ENCODE measurements around the gene C3orf80. TPM values are rescaled to one million over a fixed set of nuclear protein-coding genes. Genes with fewer than 3 reads are reported as not detected.

Gene C3orf80
- total RNA-seq, 2 donors from 2014 or later = 0.28 TPM; not detected in 1

- H3K27me3 ChIP-seq = no peaks in the 10 kb centered on the region
- H3K4me1 ChIP-seq = no peaks in the 10 kb centered on the region
- H3K36me3 ChIP-seq = no peaks in the 10 kb centered on the region
- no peak overlapping the region for H3K4me3 ChIP-seq
- H3K9me3 ChIP-seq = no peaks in the 10 kb centered on the region
- TF ChIP-seq CTCF (IDR thresholded peaks at IDR 0.05) = no peak
- H3K27ac ChIP-seq = no peak overlapping the region
- no peak for DNase-seq (ENCODE audit: low spot score)
Measured at GRCh38 chr3:160205606-160206005, 19.6 kb upstream of the C3orf80 start.

- no peaks in the 10 kb centered on the region for H3K9me3 ChIP-seq
Measured at GRCh38 chr3:160210341-160210740, 14.9 kb upstream of the C3orf80 start.

GRCh38 chr3:160210799-160211221 lies 14.4 kb upstream of the C3orf80 start:
- Histone ChIP-seq H3K36me3 (no peaks in the 10 kb centered on the region), H3K27ac (no peak overlapping the region), H3K4me1 (no peaks in the 10 kb centered on the region), H3K27me3 (no peaks in the 10 kb centered on the region), H3K4me3 (no peak overlapping the region), H3K9me3 (no peaks in the 10 kb centered on the region)
- no peak for TF ChIP-seq CTCF (IDR thresholded peaks at IDR 0.05)
- DNase-seq (ENCODE audit: low spot score) = no peak

More at GRCh38 chr3:160210341-160210740, 14.9 kb upstream of the C3orf80 start:
- Histone ChIP-seq H3K36me3 (no peaks in the 10 kb centered on the region), H3K4me1 (no peaks in the 10 kb centered on the region), H3K27me3 (no peaks in the 10 kb centered on the region), H3K4me3 (no peak overlapping the region), H3K27ac (no peak overlapping the region)
- no peak for DNase-seq (ENCODE audit: low spot score)
- no peak for TF ChIP-seq CTCF (IDR thresholded peaks at IDR 0.05)

GRCh38 chr3:160213191-160213590 lies 12.0 kb upstream of the C3orf80 start:
- no peak for DNase-seq (ENCODE audit: low spot score)
- Histone ChIP-seq H3K4me3 (no peak overlapping the region), H3K9me3 (no peaks in the 10 kb centered on the region), H3K27ac (no peak overlapping the region), H3K36me3 (no peaks in the 10 kb centered on the region), H3K4me1 (no peaks in the 10 kb centered on the region), H3K27me3 (no peaks in the 10 kb centered on the region)
- no peak for TF ChIP-seq CTCF (IDR thresholded peaks at IDR 0.05)

- Histone ChIP-seq H3K4me3 (no peak overlapping the region), H3K27ac (no peak overlapping the region), H3K27me3 (no peaks in the 10 kb centered on the region), H3K36me3 (no peaks in the 10 kb centered on the region), H3K9me3 (no peaks in the 10 kb centered on the region), H3K4me1 (no peaks in the 10 kb centered on the region)
- no peak for TF ChIP-seq CTCF (IDR thresholded peaks at IDR 0.05)
- no peak for DNase-seq (ENCODE audit: low spot score)
Measured at GRCh38 chr3:160217675-160218074, 7.5 kb upstream of the C3orf80 start.

GRCh38 chr3:160218136-160218535 lies 7.1 kb upstream of the C3orf80 start:
- TF ChIP-seq CTCF (IDR thresholded peaks at IDR 0.05) = no peak
- Histone ChIP-seq H3K4me1 (no peaks in the 10 kb centered on the region), H3K27ac (no peak overlapping the region), H3K9me3 (no peaks in the 10 kb centered on the region), H3K36me3 (no peaks in the 10 kb centered on the region), H3K4me3 (no peak overlapping the region), H3K27me3 (no peaks in the 10 kb centered on the region)
- DNase-seq (ENCODE audit: low spot score) = no peak
